Keratinocyte (primary cell): Measurements from ENCODE around the gene SMG9. TPM values are rescaled to one million over a fixed set of nuclear protein-coding genes. Genes with fewer than 3 reads are reported as not detected.

Experiments
- DNase-seq: peaks from one replicate; pipeline ENCODE4 v3.0.0-alpha.2; 2011; ENCODE audit warnings: low read depth, missing footprints, low spot score
- FAIRE-seq: peaks from 2 replicates; lab custom pipeline; 2011; peaks lifted over from hg19 to GRCh38; lab: Jason Lieb, UNC
- H2AFZ ChIP-seq: 2 replicates; pipeline ENCODE4 v1.6.0; 2012; ENCODE audit warnings: low read length, control low read depth, inconsistent platforms; ENCODE audit not compliant: control insufficient read depth
- H3K27ac ChIP-seq: 2 replicates; pipeline ENCODE4 v1.5.1; 2011; ENCODE audit warnings: low read length; ENCODE audit not compliant: control insufficient read depth, insufficient read depth
- H3K27me3 ChIP-seq: 3 replicates; pipeline ENCODE4 v1.6.0; 2011; ENCODE audit warnings: low read length; ENCODE audit not compliant: control insufficient read depth, insufficient read depth; ENCODE audit errors: extremely low read depth
- H3K36me3 ChIP-seq, 2 experiments: 2 replicates in 1 of 2; 3 replicates in 1 of 2; pipeline ENCODE4 v1.5.1; 2011; ENCODE audit warnings: low read length in 2 of 2, mild to moderate bottlenecking in 1 of 2; ENCODE audit not compliant: control insufficient read depth in 2 of 2, insufficient read depth in 2 of 2; ENCODE audit errors: extremely low read depth in 1 of 2
- H3K4me1 ChIP-seq: 3 replicates; pipeline ENCODE4 v1.5.1; 2011; ENCODE audit warnings: low read length; ENCODE audit not compliant: control insufficient read depth, insufficient read depth; ENCODE audit errors: extremely low read depth
- H3K4me2 ChIP-seq: 3 replicates; pipeline ENCODE4 v1.6.0; 2011; ENCODE audit warnings: low read depth, low read length; ENCODE audit not compliant: control insufficient read depth, insufficient read depth; ENCODE audit errors: extremely low read depth
- H3K4me3 ChIP-seq, 3 experiments: fragments of 200-600 bp in 1 of 3; sonication (generic) in 1 of 3; 2 replicates in 2 of 3; 3 replicates in 1 of 3; pipeline ENCODE4 v1.5.1; 2011 to 2016; ENCODE audit warnings: low read length in 3 of 3, mild to moderate bottlenecking in 3 of 3, control low read depth in 2 of 3, inconsistent platforms in 1 of 3, low read depth in 1 of 3, mixed read lengths in 1 of 3, mixed run types in 1 of 3, moderate library complexity in 1 of 3; ENCODE audit not compliant: control insufficient read depth in 2 of 3, insufficient read depth in 2 of 3; ENCODE audit errors: extremely low read depth in 1 of 3
- H3K79me2 ChIP-seq: 2 replicates; pipeline ENCODE4 v1.6.0; 2012; ENCODE audit warnings: low read length; ENCODE audit not compliant: control insufficient read depth, insufficient read depth
- H3K9ac ChIP-seq: 3 replicates; pipeline ENCODE4 v1.6.0; 2011; ENCODE audit warnings: low read length; ENCODE audit not compliant: control insufficient read depth, insufficient read depth; ENCODE audit errors: extremely low read depth
- H3K9me1 ChIP-seq: 3 replicates; pipeline ENCODE4 v1.6.0; 2011; ENCODE audit warnings: low read length; ENCODE audit not compliant: control insufficient read depth, insufficient read depth; ENCODE audit errors: extremely low read depth
- H3K9me3 ChIP-seq: 2 replicates; pipeline ENCODE4 v1.5.1; 2012; ENCODE audit warnings: low read depth, low read length; ENCODE audit not compliant: control insufficient read depth
- H4K20me1 ChIP-seq: 3 replicates; pipeline ENCODE4 v1.6.0; 2011; ENCODE audit warnings: low read length; ENCODE audit not compliant: control insufficient read depth, insufficient read depth; ENCODE audit errors: extremely low read depth
- EZH2 ChIP-seq: IDR thresholded peaks from one replicate; pipeline ENCODE4 v1.6.1; 2012; ENCODE audit warnings: inconsistent platforms, mild to moderate bottlenecking, low read length, moderate library complexity
- dilution Hi-C: fragments of 300-500 bp; cut with MboI; formaldehyde crosslinking; loops from one replicate; pipeline ENCODE4 v1.7.0; 2020; ENCODE audit warnings: low sequenced_read_pairs; ENCODE audit not compliant: extremely low pct_ligation_motif_present
- polyA plus RNA-seq, 5 experiments: library from polyadenylated mRNA; depleted of rRNA in 3 of 5; stranded (reverse) in 3 of 5; stranded (forward) in 1 of 5; unstranded in 1 of 5; fragments of >200 nt; gene quantifications; 1 replicate in 1 of 5; 2 replicates in 3 of 5; 3 replicates in 1 of 5; pipeline versions ENCODE4 v1.2.1 to v1.2.3, GENCODE V29; 2011 to 2012; ENCODE audit warnings: missing spikeins in 2 of 5, low read depth in 1 of 5, low replicate concordance in 1 of 5
- TF ChIP-seq, protein P1 (sequence below), 3 experiments: IDR thresholded peaks in 1 of 3; conservative IDR thresholded peaks in 1 of 3; optimal IDR thresholded peaks in 1 of 3; 2 replicates in 2 of 3; 3 replicates in 1 of 3; pipeline versions ENCODE3 to v1.5.1; 2011; ENCODE audit warnings: low read length in 3 of 3, mild to moderate bottlenecking in 3 of 3, moderate library complexity in 2 of 3, control low read depth in 1 of 3, inconsistent platforms in 1 of 3; ENCODE audit not compliant: insufficient read depth in 2 of 3; ENCODE audit errors: extremely low read depth in 1 of 3

Gene SMG9
- polyA plus RNA-seq, 1 donor (not counting 4 experiments of a cell fraction or from before 2014, with no cell fraction given) = 15.6 TPM

DNA sequence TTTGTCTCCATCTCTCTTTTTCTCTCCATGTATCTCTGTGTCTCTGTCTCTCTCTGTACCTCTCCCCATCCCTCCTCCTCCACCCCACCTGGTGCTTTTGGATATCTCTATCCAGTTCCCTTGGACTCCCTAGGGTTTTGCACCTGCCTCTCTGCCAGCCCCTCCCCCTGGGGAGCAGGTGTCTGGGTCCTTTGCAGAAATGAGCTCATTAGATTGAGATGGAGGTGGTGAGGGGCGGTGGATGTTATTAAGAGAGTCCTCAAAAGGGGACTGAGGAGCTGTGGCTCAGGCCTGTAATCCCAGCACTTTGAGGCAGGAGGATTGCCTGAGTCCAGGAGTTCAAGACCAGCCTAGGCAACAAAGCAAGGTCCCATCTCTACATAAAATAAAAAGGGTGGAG, 23.9 kb upstream of the SMG9 start:
- no peak for FAIRE-seq
- no peaks in the 10 kb centered on the region for H3K36me3 ChIP-seq
- DNase-seq = no peak
- no peaks in the 10 kb centered on the region for H3K27me3 ChIP-seq
- no peaks in the 10 kb centered on the region for H4K20me1 ChIP-seq
- H3K4me3 ChIP-seq = no peak overlapping the region
- peaks cover 3% of the 10 kb centered on the region for H3K79me2 ChIP-seq
- no peak overlapping the region for H2AFZ ChIP-seq
- no peak overlapping the region for H3K9ac ChIP-seq
- H3K9me1 ChIP-seq = no peaks in the 10 kb centered on the region
- H3K27ac ChIP-seq = no peak overlapping the region
- peaks cover 52% of the 10 kb centered on the region for H3K4me1 ChIP-seq
- no peaks in the 10 kb centered on the region for H3K9me3 ChIP-seq
- H3K4me2 ChIP-seq = no peak overlapping the region
- dilution Hi-C loops = no loop called here
- no peak for TF ChIP-seq EZH2
- TF ChIP-seq, protein P1, sequence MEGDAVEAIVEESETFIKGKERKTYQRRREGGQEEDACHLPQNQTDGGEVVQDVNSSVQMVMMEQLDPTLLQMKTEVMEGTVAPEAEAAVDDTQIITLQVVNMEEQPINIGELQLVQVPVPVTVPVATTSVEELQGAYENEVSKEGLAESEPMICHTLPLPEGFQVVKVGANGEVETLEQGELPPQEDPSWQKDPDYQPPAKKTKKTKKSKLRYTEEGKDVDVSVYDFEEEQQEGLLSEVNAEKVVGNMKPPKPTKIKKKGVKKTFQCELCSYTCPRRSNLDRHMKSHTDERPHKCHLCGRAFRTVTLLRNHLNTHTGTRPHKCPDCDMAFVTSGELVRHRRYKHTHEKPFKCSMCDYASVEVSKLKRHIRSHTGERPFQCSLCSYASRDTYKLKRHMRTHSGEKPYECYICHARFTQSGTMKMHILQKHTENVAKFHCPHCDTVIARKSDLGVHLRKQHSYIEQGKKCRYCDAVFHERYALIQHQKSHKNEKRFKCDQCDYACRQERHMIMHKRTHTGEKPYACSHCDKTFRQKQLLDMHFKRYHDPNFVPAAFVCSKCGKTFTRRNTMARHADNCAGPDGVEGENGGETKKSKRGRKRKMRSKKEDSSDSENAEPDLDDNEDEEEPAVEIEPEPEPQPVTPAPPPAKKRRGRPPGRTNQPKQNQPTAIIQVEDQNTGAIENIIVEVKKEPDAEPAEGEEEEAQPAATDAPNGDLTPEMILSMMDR (optimal IDR thresholded peaks at IDR 0.05 in 1 of 3, IDR thresholded peaks at IDR 0.05 in 1 of 3, conservative IDR thresholded peaks at IDR 0.05 in 1 of 3; ENCODE audit: extremely low read depth in 1 of 3, insufficient read depth in 2 of 3, low read length in 3 of 3) = no peak

DNA sequence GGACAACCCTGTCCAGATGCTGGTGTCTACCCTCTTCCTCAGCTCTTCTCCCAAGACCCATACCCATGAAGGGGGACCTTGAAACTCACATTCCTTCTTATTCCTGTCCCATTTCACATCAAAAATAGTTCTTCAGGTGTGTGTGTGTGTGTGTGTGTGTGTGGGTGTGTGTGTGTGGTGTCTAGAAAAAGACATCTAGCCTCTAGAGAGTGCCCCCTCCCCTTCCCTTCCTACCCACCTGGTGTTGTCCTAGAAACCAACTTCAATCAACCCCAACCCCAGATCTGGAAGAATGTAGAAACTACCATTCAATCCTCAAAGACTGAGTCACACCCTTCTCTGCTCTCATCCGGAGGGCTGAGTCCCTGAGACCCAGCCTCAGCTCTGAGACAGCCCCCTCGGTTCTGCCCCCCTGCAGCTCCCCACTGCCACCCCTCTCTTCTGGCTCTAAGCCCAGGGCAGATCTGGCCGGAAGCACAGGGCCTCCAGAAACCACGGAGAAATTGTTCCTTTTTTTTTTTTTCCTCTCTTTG, 22.5 kb upstream of the SMG9 start:
- dilution Hi-C loops = no loop called here

More for the DNA sequence above, 22.5 kb upstream of the SMG9 start:
- Histone ChIP-seq H3K4me3 (no peak overlapping the region), H3K36me3 (no peaks in the 10 kb centered on the region), H3K4me2 (peak overlapping the region; percentile 14), H3K27me3 (no peaks in the 10 kb centered on the region), H4K20me1 (no peaks in the 10 kb centered on the region), H3K27ac (no peak overlapping the region), H3K4me1 (peaks cover 40% of the 10 kb centered on the region), H3K79me2 (peaks cover 3% of the 10 kb centered on the region), H2AFZ (no peak overlapping the region), H3K9ac (no peak overlapping the region), H3K9me1 (no peaks in the 10 kb centered on the region), H3K9me3 (no peaks in the 10 kb centered on the region)
- TF ChIP-seq, protein P1 (optimal IDR thresholded peaks at IDR 0.05 in 1 of 3, IDR thresholded peaks at IDR 0.05 in 1 of 3, conservative IDR thresholded peaks at IDR 0.05 in 1 of 3; ENCODE audit: extremely low read depth in 1 of 3, insufficient read depth in 2 of 3, low read length in 3 of 3) = no peak
- TF ChIP-seq EZH2 = no peak
- DNase-seq (no peak), FAIRE-seq (no peak)
